Choroid plexus epithelial cell (primary cell): Measurements from ENCODE around the gene WDR3.

Experiments
- DNase-seq: peaks from one replicate; pipeline ENCODE4 v3.0.0-alpha.2; 2010; ENCODE audit warnings: low read depth
- H3K4me3 ChIP-seq: 2 replicates; pipeline ENCODE4 v1.5.1; 2011; ENCODE audit warnings: low read depth, mild to moderate bottlenecking, control low read depth, low read length, moderate library complexity
- CTCF ChIP-seq: conservative IDR thresholded peaks from 2 replicates; pipeline ENCODE4 v1.5.1; 2011; ENCODE audit warnings: low read depth, mild to moderate bottlenecking, control low read depth, inconsistent platforms, low read length, moderate library complexity

The WDR3 gene

GRCh38 chr1:117933769-117934168, 4.2 kb downstream of the WDR3 start:
- no peak overlapping the region for H3K4me3 ChIP-seq
- DNase-seq: no peak
- no peak for TF ChIP-seq CTCF

GRCh38 chr1:117942293-117942692, 12.8 kb downstream of the WDR3 start:
- TF ChIP-seq CTCF: no peak
- no peak for DNase-seq
- H3K4me3 ChIP-seq: no peak overlapping the region

GRCh38 chr1:117952386-117952785, 22.8 kb downstream of the WDR3 start:
- no peak for DNase-seq
- no peak for TF ChIP-seq CTCF
- no peak overlapping the region for H3K4me3 ChIP-seq

- no peak for TF ChIP-seq CTCF
- DNase-seq: peak; percentile 19
- H3K4me3 ChIP-seq: no peak overlapping the region
Observed at GRCh38 chr1:117959364-117959763, 29.8 kb downstream of the WDR3 start.

- TF ChIP-seq CTCF: no peak
- DNase-seq: peak; percentile 27
- H3K4me3 ChIP-seq: no peak overlapping the region
Observed at GRCh38 chr1:117964290-117965038, 34.9 kb downstream of the WDR3 start.

- DNase-seq: peak; percentile 91
- no peak overlapping the region for H3K4me3 ChIP-seq
- TF ChIP-seq CTCF: peak; percentile 57
Observed at GRCh38 chr1:117967477-117967876, 37.9 kb downstream of the WDR3 start.

GRCh38 chr1:117967881-117968280, 38.3 kb downstream of the WDR3 start:
- no peak overlapping the region for H3K4me3 ChIP-seq
- DNase-seq: peak; percentile 82
- TF ChIP-seq CTCF: no peak
